Chondrocyte (in vitro differentiated cells): Measurements from ENCODE around the gene ZNF200. TPM values are rescaled to one million over a fixed set of nuclear protein-coding genes. Genes with fewer than 3 reads are reported as not detected.

Experiments
- DNase-seq: peaks from one replicate; pipeline ENCODE4 v3.0.0; 2021; ENCODE audit warnings: mixed read lengths, low spot score
- H3K27ac Mint-ChIP-seq: one replicate; pipeline ENCODE4 v1.8.0; 2021; ENCODE audit warnings: mild to moderate bottlenecking, moderate library complexity, mixed read lengths; ENCODE audit not compliant: unreplicated experiment
- H3K27me3 Mint-ChIP-seq: 2 replicates; pipeline ENCODE4 v1.8.0; 2021; ENCODE audit warnings: low read depth, mixed read lengths
- H3K36me3 Mint-ChIP-seq: 2 replicates; pipeline ENCODE4 v1.8.0; 2021; ENCODE audit warnings: low read depth, mixed read lengths
- H3K4me1 Mint-ChIP-seq: 2 replicates; pipeline ENCODE4 v1.8.0; 2021; ENCODE audit warnings: low read depth, mild to moderate bottlenecking, mixed read lengths
- H3K4me3 Mint-ChIP-seq: one replicate; pipeline ENCODE4 v1.8.0; 2021; ENCODE audit warnings: mild to moderate bottlenecking, moderate library complexity, mixed read lengths; ENCODE audit not compliant: unreplicated experiment
- H3K9me3 Mint-ChIP-seq: 2 replicates; pipeline ENCODE4 v1.8.0; 2021; ENCODE audit warnings: low read depth, mixed read lengths
- CTCF ChIP-seq: fragments of 200-600 bp; sonication (generic); IDR thresholded peaks from 2 replicates; pipeline ENCODE4 v1.5.0; 2021; ENCODE audit warnings: antibody characterized with exemption, mild to moderate bottlenecking, moderate library complexity
- total RNA-seq: library from RNA; stranded (reverse); gene quantifications from 3 replicates; pipeline ENCODE4 v1.2.1, GENCODE V29; 2021

ZNF200 gene
- total RNA-seq, 1 donor from 2014 or later = 6.6 TPM

GRCh38 chr16:3175157-3176093, 59.5 kb downstream of the ZNF200 start:
- Mint-ChIP-seq H3K36me3 (no peaks in the 10 kb centered on the region), H3K4me3 (peak overlapping the region; percentile 44), H3K4me1 (peaks cover 14% of the 10 kb centered on the region), H3K27me3 (peaks cover 38% of the 10 kb centered on the region), H3K27ac (peak overlapping the region; percentile 2), H3K9me3 (no peaks in the 10 kb centered on the region)
- TF ChIP-seq CTCF = no peak
- DNase-seq = no peak

- peaks cover 31% of the 10 kb centered on the region for H3K27me3 Mint-ChIP-seq
- peak overlapping the region; percentile 55 for H3K4me3 Mint-ChIP-seq
- no peaks in the 10 kb centered on the region for H3K36me3 Mint-ChIP-seq
- DNase-seq = no peak
- no peak overlapping the region for H3K27ac Mint-ChIP-seq
- H3K4me1 Mint-ChIP-seq = peaks cover 14% of the 10 kb centered on the region
- H3K9me3 Mint-ChIP-seq = no peaks in the 10 kb centered on the region
- TF ChIP-seq CTCF = peak; percentile 28
Measured at GRCh38 chr16:3174618-3175148, 60.3 kb downstream of the ZNF200 start.

- peaks cover 27% of the 10 kb centered on the region for H3K27me3 Mint-ChIP-seq
- no peak for DNase-seq
- H3K27ac Mint-ChIP-seq = no peak overlapping the region
Measured at GRCh38 chr16:3173892-3174617, 60.9 kb downstream of the ZNF200 start.

More at GRCh38 chr16:3173892-3174617, 60.9 kb downstream of the ZNF200 start:
- Mint-ChIP-seq H3K4me1 (peaks cover 14% of the 10 kb centered on the region), H3K9me3 (no peaks in the 10 kb centered on the region), H3K4me3 (peak overlapping the region; percentile 55), H3K36me3 (no peaks in the 10 kb centered on the region)
- peak; percentile 71 for TF ChIP-seq CTCF

Other genes with a start within 250 kb of the ZNF200 start
- gene CLDN9, start 222.2 kb downstream of the ZNF200 start, total RNA-seq = not detected in 3 replicates
- gene CLDN6, start 217.0 kb downstream of the ZNF200 start, total RNA-seq = 0.27 to 0.69 TPM in 2 of 3 replicates, not detected in the other
- 156 to 177 TPM (median 165 TPM) in 3 replicates for gene TNFRSF12A, start 214.8 kb downstream of the ZNF200 start, total RNA-seq
- gene HCFC1R1, start 211.2 kb downstream of the ZNF200 start, total RNA-seq = 74.0 to 101 TPM (median 79.3 TPM) in 3 replicates
- 27.4 to 33.4 TPM (median 28.8 TPM) in 3 replicates for gene THOC6, start 211.1 kb downstream of the ZNF200 start, total RNA-seq
- gene BICDL2, start 198.2 kb downstream of the ZNF200 start, total RNA-seq = not detected in 3 replicates
- gene MMP25, start 188.6 kb downstream of the ZNF200 start, total RNA-seq = 0.34 TPM in 1 of 3 replicates, not detected in the others
- gene IL32, start 169.5 kb downstream of the ZNF200 start, total RNA-seq = 7.3 to 21.0 TPM (median 17.8 TPM) in 3 replicates
- not detected in 3 replicates for gene ZSCAN10, start 135.9 kb downstream of the ZNF200 start, total RNA-seq
- 12.9 to 13.7 TPM (median 13.2 TPM) in 3 replicates for gene ZNF205, start 122.6 kb downstream of the ZNF200 start, total RNA-seq
- gene ZNF213, start 100.1 kb downstream of the ZNF200 start, total RNA-seq = 10.6 to 13.0 TPM (median 10.8 TPM) in 3 replicates
- gene OR1F1, start 47.0 kb downstream of the ZNF200 start, total RNA-seq = 0.37 to 0.38 TPM in 2 of 3 replicates, not detected in the other
- not detected in 3 replicates for gene MEFV, start 21.5 kb upstream of the ZNF200 start, total RNA-seq
- gene ZNF263, start 48.3 kb upstream of the ZNF200 start, total RNA-seq = 22.9 to 28.2 TPM (median 24.6 TPM) in 3 replicates
- 5.4 to 7.1 TPM (median 6.2 TPM) in 3 replicates for gene TIGD7, start 70.3 kb upstream of the ZNF200 start, total RNA-seq
- 20.9 to 22.0 TPM (median 21.6 TPM) in 3 replicates for gene ZNF75A, start 70.3 kb upstream of the ZNF200 start, total RNA-seq
- gene OR2C1, start 120.7 kb upstream of the ZNF200 start, total RNA-seq = not detected in 3 replicates
- 11.3 to 13.4 TPM (median 13.3 TPM) in 3 replicates for gene ZSCAN32, start 165.8 kb upstream of the ZNF200 start, total RNA-seq
- gene ZNF174, start 166.1 kb upstream of the ZNF200 start, total RNA-seq = 8.7 to 13.8 TPM (median 10.6 TPM) in 3 replicates
- 2.0 to 2.7 TPM (median 2.5 TPM) in 3 replicates for gene ZNF597, start 208.3 kb upstream of the ZNF200 start, total RNA-seq
- gene NAA60, start 208.5 kb upstream of the ZNF200 start, total RNA-seq = 46.5 to 51.1 TPM (median 47.2 TPM) in 3 replicates